ENCODE data around the gene RAB31. TPM values are rescaled to one million over a fixed set of nuclear protein-coding genes. Genes with fewer than 3 reads are reported as not detected.

Gene RAB31
- polyA plus RNA-seq, 1 donor from 2014 or later, result 16.3 TPM

- Histone ChIP-seq H3K27me3 (ENCODE audit: insufficient read depth, low read depth, low read length) (no peaks in the 10 kb centered on the region), H3K9ac (ENCODE audit: low read length) (no peak overlapping the region), H3K4me2 (ENCODE audit: low read length) (no peak overlapping the region), H3K4me3 (ENCODE audit: low read length) (no peak overlapping the region), H4K20me1 (ENCODE audit: insufficient read depth) (no peaks in the 10 kb centered on the region), H2AFZ (ENCODE audit: low read depth, low read length) (no peak overlapping the region), H3K9me2 (ENCODE audit: insufficient read depth, low read length) (no peaks in the 10 kb centered on the region), H3K36me3 (ENCODE audit: insufficient read depth, low read length) (no peaks in the 10 kb centered on the region), H3K27ac (ENCODE audit: low read length) (no peak overlapping the region), H3K9me3 (ENCODE audit: low read length) (no peaks in the 10 kb centered on the region), H3K79me2 (replicated peaks; ENCODE audit: insufficient read depth, low read length) (no peaks in the 10 kb centered on the region), H3F3A (ENCODE audit: insufficient read depth, low read length, poor library complexity, severe bottlenecking) (no peaks in the 10 kb centered on the region)
- TF ChIP-seq RAD21 (conservative IDR thresholded peaks at IDR 0.05), result no peak
- no peak for TF ChIP-seq SMC3 (conservative IDR thresholded peaks at IDR 0.05; ENCODE audit: poor library complexity)
- no peak for TF ChIP-seq MXI1 (conservative IDR thresholded peaks at IDR 0.05; ENCODE audit: poor library complexity, severe bottlenecking)
- no peak for TF ChIP-seq EP300 (conservative IDR thresholded peaks at IDR 0.05; ENCODE audit: poor library complexity, severe bottlenecking)
- no peak for TF ChIP-seq CTCF (IDR thresholded peaks at IDR 0.05; ENCODE audit: poor library complexity, severe bottlenecking)
- no peak for TF ChIP-seq EZH2 (IDR thresholded peaks at IDR 0.05; ENCODE audit: borderline replicate concordance, insufficient read depth, low read length, poor library complexity, severe bottlenecking)
- TF ChIP-seq, protein P1, sequence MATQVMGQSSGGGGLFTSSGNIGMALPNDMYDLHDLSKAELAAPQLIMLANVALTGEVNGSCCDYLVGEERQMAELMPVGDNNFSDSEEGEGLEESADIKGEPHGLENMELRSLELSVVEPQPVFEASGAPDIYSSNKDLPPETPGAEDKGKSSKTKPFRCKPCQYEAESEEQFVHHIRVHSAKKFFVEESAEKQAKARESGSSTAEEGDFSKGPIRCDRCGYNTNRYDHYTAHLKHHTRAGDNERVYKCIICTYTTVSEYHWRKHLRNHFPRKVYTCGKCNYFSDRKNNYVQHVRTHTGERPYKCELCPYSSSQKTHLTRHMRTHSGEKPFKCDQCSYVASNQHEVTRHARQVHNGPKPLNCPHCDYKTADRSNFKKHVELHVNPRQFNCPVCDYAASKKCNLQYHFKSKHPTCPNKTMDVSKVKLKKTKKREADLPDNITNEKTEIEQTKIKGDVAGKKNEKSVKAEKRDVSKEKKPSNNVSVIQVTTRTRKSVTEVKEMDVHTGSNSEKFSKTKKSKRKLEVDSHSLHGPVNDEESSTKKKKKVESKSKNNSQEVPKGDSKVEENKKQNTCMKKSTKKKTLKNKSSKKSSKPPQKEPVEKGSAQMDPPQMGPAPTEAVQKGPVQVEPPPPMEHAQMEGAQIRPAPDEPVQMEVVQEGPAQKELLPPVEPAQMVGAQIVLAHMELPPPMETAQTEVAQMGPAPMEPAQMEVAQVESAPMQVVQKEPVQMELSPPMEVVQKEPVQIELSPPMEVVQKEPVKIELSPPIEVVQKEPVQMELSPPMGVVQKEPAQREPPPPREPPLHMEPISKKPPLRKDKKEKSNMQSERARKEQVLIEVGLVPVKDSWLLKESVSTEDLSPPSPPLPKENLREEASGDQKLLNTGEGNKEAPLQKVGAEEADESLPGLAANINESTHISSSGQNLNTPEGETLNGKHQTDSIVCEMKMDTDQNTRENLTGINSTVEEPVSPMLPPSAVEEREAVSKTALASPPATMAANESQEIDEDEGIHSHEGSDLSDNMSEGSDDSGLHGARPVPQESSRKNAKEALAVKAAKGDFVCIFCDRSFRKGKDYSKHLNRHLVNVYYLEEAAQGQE (IDR thresholded peaks at IDR 0.05; ENCODE audit: borderline replicate concordance), result no peak
- no peak for TF ChIP-seq TAF1 (IDR thresholded peaks at IDR 0.05; ENCODE audit: low read depth)
- no peak for TF ChIP-seq POLR2AphosphoS5 (IDR thresholded peaks at IDR 0.05)
Observed at GRCh38 chr18:9689253-9689652, 18.8 kb upstream of the RAB31 start.

GRCh38 chr18:9690418-9691188, 17.5 kb upstream of the RAB31 start:
- no peak overlapping the region for H3K4me2 ChIP-seq (ENCODE audit: low read length)
- no peak overlapping the region for H3K9ac ChIP-seq (ENCODE audit: low read length)
- no peaks in the 10 kb centered on the region for H3K9me3 ChIP-seq (ENCODE audit: low read length)
- TF ChIP-seq RAD21 (conservative IDR thresholded peaks at IDR 0.05), result no peak
- TF ChIP-seq EP300 (conservative IDR thresholded peaks at IDR 0.05; ENCODE audit: poor library complexity, severe bottlenecking), result no peak
- TF ChIP-seq POLR2AphosphoS5 (IDR thresholded peaks at IDR 0.05), result no peak
- TF ChIP-seq CTCF (IDR thresholded peaks at IDR 0.05; ENCODE audit: poor library complexity, severe bottlenecking), result no peak
- no peak for TF ChIP-seq TAF1 (IDR thresholded peaks at IDR 0.05; ENCODE audit: low read depth)
- TF ChIP-seq SMC3 (conservative IDR thresholded peaks at IDR 0.05; ENCODE audit: poor library complexity), result no peak
- no peak for TF ChIP-seq EZH2 (IDR thresholded peaks at IDR 0.05; ENCODE audit: borderline replicate concordance, insufficient read depth, low read length, poor library complexity, severe bottlenecking)
- TF ChIP-seq, protein P1 (IDR thresholded peaks at IDR 0.05; ENCODE audit: borderline replicate concordance), result no peak
- no peak for TF ChIP-seq MXI1 (conservative IDR thresholded peaks at IDR 0.05; ENCODE audit: poor library complexity, severe bottlenecking)
- no peak overlapping the region for H2AFZ ChIP-seq (ENCODE audit: low read depth, low read length)
- no peaks in the 10 kb centered on the region for H3K36me3 ChIP-seq (ENCODE audit: insufficient read depth, low read length)
- H3K27me3 ChIP-seq (ENCODE audit: insufficient read depth, low read depth, low read length), result no peaks in the 10 kb centered on the region
- H3K79me2 ChIP-seq (replicated peaks; ENCODE audit: insufficient read depth, low read length), result no peaks in the 10 kb centered on the region
- H3F3A ChIP-seq (ENCODE audit: insufficient read depth, low read length, poor library complexity, severe bottlenecking), result no peaks in the 10 kb centered on the region
- H3K27ac ChIP-seq (ENCODE audit: low read length), result no peak overlapping the region
- H3K9me2 ChIP-seq (ENCODE audit: insufficient read depth, low read length), result no peaks in the 10 kb centered on the region
- no peaks in the 10 kb centered on the region for H4K20me1 ChIP-seq (ENCODE audit: insufficient read depth)
- H3K4me3 ChIP-seq (ENCODE audit: low read length), result no peak overlapping the region

Measured in neural cell (in vitro differentiated cells).